GM10266 (cell line): Measurements from ENCODE around the gene CCDC112.

Experiments used
- DNase-seq: peaks from one replicate; pipeline ENCODE4 v3.0.0; 2012; ENCODE audit errors: extremely low spot score
- TF ChIP-seq, protein P1 (sequence below): IDR thresholded peaks from 2 replicates; pipeline ENCODE4 v1.5.1; 2012; ENCODE audit warnings: mild to moderate bottlenecking, low read depth; ENCODE audit not compliant: control insufficient read depth, insufficient read depth; ENCODE audit errors: missing control alignments

CCDC112 gene

DNA sequence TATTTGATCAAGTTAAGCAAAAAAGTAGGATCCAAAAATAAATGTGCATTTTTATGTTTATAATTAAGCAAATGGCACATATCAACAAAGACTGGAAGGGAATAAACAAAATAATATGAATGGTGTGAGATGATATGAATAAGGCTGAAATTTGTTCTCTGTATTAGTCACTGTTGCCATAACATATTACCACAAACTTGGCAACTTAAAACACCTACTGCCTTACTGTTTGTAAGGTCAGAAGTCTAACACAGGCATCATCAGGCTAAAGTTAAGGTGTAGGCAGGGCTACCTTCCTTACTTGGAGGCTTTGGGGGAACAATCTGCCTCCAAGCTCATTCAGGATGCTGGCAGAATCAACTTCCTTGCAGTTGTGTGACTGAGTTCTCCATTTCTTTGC lies 53.0 kb downstream of the CCDC112 start:
- TF ChIP-seq, protein P1, sequence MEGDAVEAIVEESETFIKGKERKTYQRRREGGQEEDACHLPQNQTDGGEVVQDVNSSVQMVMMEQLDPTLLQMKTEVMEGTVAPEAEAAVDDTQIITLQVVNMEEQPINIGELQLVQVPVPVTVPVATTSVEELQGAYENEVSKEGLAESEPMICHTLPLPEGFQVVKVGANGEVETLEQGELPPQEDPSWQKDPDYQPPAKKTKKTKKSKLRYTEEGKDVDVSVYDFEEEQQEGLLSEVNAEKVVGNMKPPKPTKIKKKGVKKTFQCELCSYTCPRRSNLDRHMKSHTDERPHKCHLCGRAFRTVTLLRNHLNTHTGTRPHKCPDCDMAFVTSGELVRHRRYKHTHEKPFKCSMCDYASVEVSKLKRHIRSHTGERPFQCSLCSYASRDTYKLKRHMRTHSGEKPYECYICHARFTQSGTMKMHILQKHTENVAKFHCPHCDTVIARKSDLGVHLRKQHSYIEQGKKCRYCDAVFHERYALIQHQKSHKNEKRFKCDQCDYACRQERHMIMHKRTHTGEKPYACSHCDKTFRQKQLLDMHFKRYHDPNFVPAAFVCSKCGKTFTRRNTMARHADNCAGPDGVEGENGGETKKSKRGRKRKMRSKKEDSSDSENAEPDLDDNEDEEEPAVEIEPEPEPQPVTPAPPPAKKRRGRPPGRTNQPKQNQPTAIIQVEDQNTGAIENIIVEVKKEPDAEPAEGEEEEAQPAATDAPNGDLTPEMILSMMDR = no peak
- DNase-seq = no peak

DNA sequence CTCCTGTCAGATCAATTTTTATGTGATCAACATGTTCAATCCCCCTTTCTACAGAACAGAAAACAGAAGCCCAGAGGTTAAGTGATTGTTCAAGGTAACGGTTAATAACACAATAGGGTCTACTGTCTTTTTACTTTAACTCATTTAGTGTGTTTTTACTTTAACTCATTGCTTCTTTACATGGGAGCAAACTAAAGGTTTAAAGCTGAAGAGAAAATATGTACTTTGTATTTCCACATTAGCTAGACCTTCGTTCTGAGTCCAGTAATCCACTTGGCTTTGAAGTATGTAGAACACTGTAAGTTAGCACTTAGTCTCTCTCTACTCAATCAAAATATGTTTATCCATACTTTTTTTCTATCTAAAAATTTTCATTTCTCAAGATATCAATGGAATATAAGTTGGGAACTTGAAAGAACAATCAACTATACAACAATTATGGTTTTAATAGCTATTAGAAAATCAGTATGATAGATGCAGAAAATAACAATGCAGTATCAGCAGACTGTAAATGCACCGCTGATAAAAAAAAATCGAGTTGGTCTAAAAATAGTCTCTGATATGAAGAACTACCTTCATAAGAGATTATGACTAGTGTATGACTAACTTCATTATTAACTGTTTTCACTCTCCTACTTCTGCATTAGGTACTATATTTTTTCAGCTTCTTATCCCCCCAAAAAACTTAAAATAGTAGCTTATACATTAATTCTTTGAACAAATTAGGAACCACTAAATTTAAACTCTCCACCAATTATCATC lies 54.4 kb downstream of the CCDC112 start:
- no peak for DNase-seq
- TF ChIP-seq, protein P1 = no peak

- TF ChIP-seq, protein P1 = no peak
- no peak for DNase-seq
These were observed 59.4 kb downstream of the CCDC112 start for GRCh38 chr5:115237066-115237465.

DNA sequence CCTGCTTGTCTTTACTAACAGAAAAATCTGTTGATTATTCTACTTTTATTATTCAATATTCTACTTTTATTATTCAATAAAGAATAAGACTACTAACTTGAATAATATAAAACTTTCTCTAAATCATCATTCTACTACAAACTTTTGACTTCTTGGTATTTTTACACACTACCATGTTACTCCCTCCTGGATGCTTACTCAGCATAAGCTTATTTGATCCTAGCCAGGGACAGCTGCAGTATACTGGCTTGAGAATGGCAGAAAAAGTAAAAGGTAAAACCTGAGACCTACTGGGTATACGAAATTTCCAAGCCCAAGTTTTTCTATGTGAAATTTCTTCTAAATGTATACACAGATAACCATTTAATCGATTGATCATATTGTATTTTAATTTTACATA lies 59.9 kb downstream of the CCDC112 start:
- DNase-seq = no peak
- TF ChIP-seq, protein P1 = no peak

DNA sequence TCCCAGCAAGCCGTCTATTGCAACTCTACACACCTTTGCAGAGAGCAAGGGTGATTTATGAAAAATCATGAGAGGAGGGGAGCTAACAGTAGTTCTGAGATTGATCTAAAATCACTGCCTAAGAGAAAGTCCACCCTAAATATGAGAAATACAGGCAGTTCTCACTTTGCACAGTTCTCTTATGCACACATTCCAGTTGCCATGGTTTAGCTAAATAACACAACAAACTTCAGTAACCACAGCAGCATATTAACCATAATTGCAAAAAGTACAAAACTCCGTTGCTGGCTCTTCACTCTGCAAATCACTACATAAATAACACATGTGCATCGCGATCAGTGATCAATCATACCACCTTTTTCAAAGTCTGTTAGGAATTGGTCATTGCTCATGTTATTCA lies 64.9 kb downstream of the CCDC112 start:
- TF ChIP-seq, protein P1 = no peak

GRCh38 chr5:115229606-115230005 lies 66.8 kb downstream of the CCDC112 start:
- DNase-seq = no peak
- TF ChIP-seq, protein P1 = no peak

More for the DNA sequence above, 64.9 kb downstream of the CCDC112 start:
- no peak for DNase-seq

- DNase-seq = no peak
- TF ChIP-seq, protein P1 = no peak
These were observed 69.2 kb downstream of the CCDC112 start for GRCh38 chr5:115227281-115227680.
